IMR-90 (cell line): ENCODE data around the gene ABHD16A. TPM values are rescaled to one million over a fixed set of nuclear protein-coding genes. Genes with fewer than 3 reads are reported as not detected.

Experiments
- ATAC-seq: fragments of 200-7000 bp; cut with Tn5 transposase; 2 replicates; pipeline ENCODE4 v1.9.1; 2020; ENCODE audit warnings: low read depth, mild to moderate bottlenecking, moderate library complexity
- BruUV-seq: library from RNA; stranded (reverse); fragments of 400-500 nt; replicated peaks from 2 replicates; lab custom pipeline; 2021; lab: Mats Ljungman, UMichigan
- CTCF ChIA-PET: fragments of 300-600 bp; formaldehyde crosslinking; extraction: SDS; loops from one replicate; lab custom pipeline; 2021; ENCODE audit warnings: antibody characterized with exemption; lab: Yijun Ruan, JAX
- POLR2A ChIA-PET: fragments of 300-600 bp; sonication (Branson Sonifier 250); formaldehyde crosslinking; loops from one replicate; lab custom pipeline; 2022; ENCODE audit warnings: antibody characterized with exemption; ENCODE audit not compliant: unreplicated experiment; lab: Charles Lee
- DNase-seq: peaks from one replicate; pipeline ENCODE4 v3.0.0; 2013
- H2AFZ ChIP-seq: replicated peaks from 2 replicates; pipeline ENCODE3; 2013; ENCODE audit warnings: low read length, mild to moderate bottlenecking; ENCODE audit not compliant: poor library complexity
- H2AK5ac ChIP-seq: 2 replicates; pipeline ENCODE4 v1.6.1; 2013; ENCODE audit warnings: low read depth, low read length, inconsistent platforms
- H2AK9ac ChIP-seq: replicated peaks from 2 replicates; pipeline ENCODE3; 2013; ENCODE audit warnings: mild to moderate bottlenecking, low read depth, low read length, moderate library complexity; ENCODE audit not compliant: poor library complexity
- H2BK120ac ChIP-seq: 2 replicates; pipeline ENCODE4 v1.6.1; 2013; ENCODE audit warnings: low read depth, low read length, inconsistent platforms
- H2BK15ac ChIP-seq: 3 replicates; pipeline ENCODE4 v1.6.1; 2013; ENCODE audit warnings: low read depth, low read length, inconsistent platforms
- H2BK20ac ChIP-seq: 2 replicates; pipeline ENCODE4 v1.6.1; 2013; ENCODE audit warnings: low read depth, mild to moderate bottlenecking, inconsistent platforms, low read length, moderate library complexity
- H2BK5ac ChIP-seq: 2 replicates; pipeline ENCODE4 v1.6.1; 2013; ENCODE audit warnings: mild to moderate bottlenecking, low read depth, low read length, inconsistent platforms; ENCODE audit not compliant: poor library complexity, severe bottlenecking
- H3K14ac ChIP-seq: replicated peaks from 2 replicates; pipeline ENCODE4 v1.6.1; 2013; ENCODE audit warnings: low read depth, low read length, inconsistent platforms
- H3K18ac ChIP-seq: 2 replicates; pipeline ENCODE4 v1.6.1; 2013; ENCODE audit warnings: low read depth, low read length, control low read depth
- H3K23ac ChIP-seq: 2 replicates; pipeline ENCODE4 v1.6.1; 2013; ENCODE audit warnings: low read depth, low read length, inconsistent platforms
- H3K27ac ChIP-seq: 2 replicates; pipeline ENCODE4 v1.5.1; 2013; ENCODE audit warnings: mild to moderate bottlenecking, control low read depth, low read length; ENCODE audit not compliant: insufficient read depth
- H3K27me3 ChIP-seq: 2 replicates; pipeline ENCODE4 v1.6.1; 2013; ENCODE audit warnings: low read length; ENCODE audit not compliant: control insufficient read depth, insufficient read depth
- H3K36me3 ChIP-seq: 2 replicates; pipeline ENCODE4 v1.6.1; 2013; ENCODE audit warnings: low read length, mixed read lengths; ENCODE audit not compliant: control insufficient read depth, insufficient read depth
- H3K4ac ChIP-seq: 2 replicates; pipeline ENCODE4 v1.6.1; 2013; ENCODE audit warnings: low read depth, low read length, inconsistent platforms
- H3K4me1 ChIP-seq: 2 replicates; pipeline ENCODE4 v1.6.1; 2013; ENCODE audit warnings: low read length, mixed read lengths; ENCODE audit not compliant: control insufficient read depth, insufficient read depth
- H3K4me2 ChIP-seq: 2 replicates; pipeline ENCODE4 v1.6.1; 2013; ENCODE audit warnings: low read depth, mild to moderate bottlenecking, control low read depth, low read length, moderate library complexity
- H3K4me3 ChIP-seq: 2 replicates; pipeline ENCODE4 v1.5.1; 2013; ENCODE audit warnings: low read depth, mild to moderate bottlenecking, control low read depth, low read length, moderate library complexity; ENCODE audit not compliant: insufficient read depth
- H3K56ac ChIP-seq: 2 replicates; pipeline ENCODE4 v1.6.1; 2013; ENCODE audit warnings: low read length, inconsistent platforms; ENCODE audit not compliant: insufficient read depth; ENCODE audit errors: extremely low read depth
- H3K79me1 ChIP-seq, 2 experiments: 2 replicates each; pipeline ENCODE4 v1.6.1; 2013; ENCODE audit warnings: low read length in 2 of 2, inconsistent platforms in 1 of 2, low read depth in 1 of 2
- H3K9ac ChIP-seq: 2 replicates; pipeline ENCODE4 v1.6.1; 2013; ENCODE audit warnings: low read depth, low read length, control low read depth
- H3K9me1 ChIP-seq: 2 replicates; pipeline ENCODE4 v1.6.1; 2013; ENCODE audit warnings: low read length, inconsistent platforms; ENCODE audit not compliant: insufficient read depth
- H3K9me3 ChIP-seq: 2 replicates; pipeline ENCODE4 v1.6.1; 2013; ENCODE audit warnings: low read length; ENCODE audit not compliant: control insufficient read depth, insufficient read depth
- H4K20me1 ChIP-seq: 2 replicates; pipeline ENCODE4 v1.6.1; 2013; ENCODE audit warnings: low read length, inconsistent platforms; ENCODE audit not compliant: insufficient read depth
- H4K5ac ChIP-seq: 2 replicates; pipeline ENCODE4 v1.6.1; 2013; ENCODE audit warnings: mild to moderate bottlenecking, low read depth, low read length, control low read depth
- H4K8ac ChIP-seq, 2 experiments: 2 replicates each; pipeline ENCODE4 v1.6.1; 2013; ENCODE audit warnings: low read depth in 2 of 2, low read length in 2 of 2, control low read depth in 1 of 2, inconsistent platforms in 1 of 2
- H4K91ac ChIP-seq: 2 replicates; pipeline ENCODE4 v1.6.1; 2013; ENCODE audit warnings: low read depth, low read length, inconsistent platforms; ENCODE audit not compliant: insufficient read depth
- BHLHE40 ChIP-seq: fragments of 150-350 bp; IDR thresholded peaks from 2 replicates; pipeline ENCODE4 v1.6.1; 2016; ENCODE audit warnings: mild to moderate bottlenecking, low read depth, low read length
- CEBPB ChIP-seq: IDR thresholded peaks from 2 replicates; pipeline ENCODE4 v1.6.1; 2012; ENCODE audit warnings: low read depth, low read length, improper control_type of control experiment
- CHD1 ChIP-seq: IDR thresholded peaks from 2 replicates; pipeline ENCODE4 v1.6.1; 2012; ENCODE audit warnings: low read depth, low read length, improper control_type of control experiment
- CTCF ChIP-seq: conservative IDR thresholded peaks from 2 replicates; pipeline ENCODE4 v1.5.1; 2012; ENCODE audit warnings: mild to moderate bottlenecking, low read depth, low read length, improper control_type of control experiment
- ELK1 ChIP-seq: fragments of 150-350 bp; IDR thresholded peaks from 2 replicates; pipeline ENCODE4 v1.6.1; 2016; ENCODE audit warnings: low read depth, mild to moderate bottlenecking, low read length, moderate library complexity, borderline replicate concordance
- FOS ChIP-seq: fragments of 150-350 bp; IDR thresholded peaks from 2 replicates; pipeline ENCODE4 v1.6.1; 2016; ENCODE audit warnings: low read depth, low read length
- MAFK ChIP-seq: IDR thresholded peaks from 2 replicates; pipeline ENCODE4 v1.6.1; 2012; ENCODE audit warnings: low read depth, low read length, improper control_type of control experiment
- MAZ ChIP-seq: IDR thresholded peaks from 2 replicates; pipeline ENCODE4 v1.6.1; 2012; ENCODE audit warnings: low read depth, mild to moderate bottlenecking, low read length, improper control_type of control experiment, moderate library complexity, borderline replicate concordance
- MXI1 ChIP-seq: IDR thresholded peaks from 2 replicates; pipeline ENCODE4 v1.6.1; 2012; ENCODE audit warnings: low read depth, mild to moderate bottlenecking, low read length, moderate library complexity, borderline replicate concordance
- NFE2L2 ChIP-seq: fragments of 150-350 bp; IDR thresholded peaks from 2 replicates; pipeline ENCODE4 v1.6.1; 2016; ENCODE audit warnings: low read depth, mild to moderate bottlenecking, low read length
- POLR2A ChIP-seq: IDR thresholded peaks from 2 replicates; pipeline ENCODE4 v1.6.1; 2012; ENCODE audit warnings: mild to moderate bottlenecking, low read depth, low read length
- RAD21 ChIP-seq: IDR thresholded peaks from 2 replicates; pipeline ENCODE4 v1.6.1; 2012; ENCODE audit warnings: low read length, improper control_type of control experiment
- RCOR1 ChIP-seq: IDR thresholded peaks from 2 replicates; pipeline ENCODE4 v1.6.1; 2012; ENCODE audit warnings: mild to moderate bottlenecking, low read length, improper control_type of control experiment; ENCODE audit not compliant: insufficient replicate concordance
- RFX5 ChIP-seq: IDR thresholded peaks from 2 replicates; pipeline ENCODE4 v1.8.0; 2012; ENCODE audit warnings: low read depth, mild to moderate bottlenecking, low read length, moderate library complexity
- SMC3 ChIP-seq: fragments of 150-350 bp; IDR thresholded peaks from 2 replicates; pipeline ENCODE4 v1.6.1; 2016; ENCODE audit warnings: low read depth, mild to moderate bottlenecking, antibody characterized with exemption, low read length, moderate library complexity
- USF2 ChIP-seq: fragments of 150-350 bp; IDR thresholded peaks from 2 replicates; pipeline ENCODE4 v1.6.1; 2017; ENCODE audit warnings: mild to moderate bottlenecking, antibody characterized with exemption, low read length, low read depth
- WGBS, 2 experiments: methylation state at CpG; one replicate each; pipeline versions ENCODE4 v1.1.5 to v1.1.7; 2013; ENCODE audit warnings: missing lambda C conversion rate in 2 of 2; ENCODE audit not compliant: insufficient read length in 1 of 2; ENCODE audit errors: extremely low coverage in 2 of 2; 5-methylcytosine and 5-hydroxymethylcytosine counted together
- dilution Hi-C: fragments of 300-500 bp; cut with HindIII; formaldehyde crosslinking; loops from one replicate; pipeline ENCODE4 v1.14.3; 2018; ENCODE audit warnings: low sequenced_read_pairs; ENCODE audit not compliant: unreplicated experiment
- in situ Hi-C: fragments of 300-500 bp; cut with MboI; formaldehyde crosslinking; loops from 3 replicates; pipeline ENCODE4 v1.14.3; 2019; ENCODE audit warnings: low sequenced_read_pairs, inconsistent platforms, mixed read lengths
- intact Hi-C: fragments of 100-400 bp; cut with micrococcal nuclease; formaldehyde crosslinking; loops from 2 replicates; pipeline ENCODE4 v1.10.0; 2022
- polyA plus RNA-seq, 3 experiments: library from polyadenylated mRNA; depleted of rRNA; stranded (reverse); fragments of >200 nt; gene quantifications; 2 replicates each; pipeline ENCODE4 v1.2.3, GENCODE V29; 2012; ENCODE audit warnings: low replicate concordance in 1 of 3
- total RNA-seq: library from RNA; depleted of rRNA; stranded (reverse); fragments of >200 nt; gene quantifications from 2 replicates; pipeline ENCODE4 v1.2.3, GENCODE V29; 2012

ABHD16A gene
- total and polyA plus RNA-seq, 2 of the 4 experiments (the other 2 are of a cell fraction), result 31.5 to 35.1 TPM

GRCh38 chr6:31693535-31693934 is 9.6 kb downstream of the ABHD16A start:
- no peak overlapping the region for H3K9ac ChIP-seq
- no peak overlapping the region for H2AK5ac ChIP-seq
- no peak overlapping the region for H2AK9ac ChIP-seq
- H2BK5ac ChIP-seq, result no peak overlapping the region
- intact Hi-C loops (no loop called here), dilution Hi-C loops (no loop called here), in situ Hi-C loops (no loop called here)
- H3K9me1 ChIP-seq, result no peaks in the 10 kb centered on the region
- POLR2A ChIA-PET, result no interaction called here
- peaks cover 63% of the 10 kb centered on the region for H3K36me3 ChIP-seq
- H3K18ac ChIP-seq, result no peak overlapping the region
- no peak overlapping the region for H3K4me2 ChIP-seq
- H3K4ac ChIP-seq, result no peak overlapping the region
- peaks cover 4 to 19% of the 10 kb centered on the region in 2 experiments; a peak in 3 of 4 replicates for H3K79me1 ChIP-seq
- WGBS, 2 experiments, result 83% methylated on average over 1 of the region's 6 CpGs; no CpG with 5 or more reads in 1 of the 2 experiments
- no peaks in the 10 kb centered on the region for H3K9me3 ChIP-seq
- H4K5ac ChIP-seq, result no peak overlapping the region
- no peak overlapping the region for H2BK15ac ChIP-seq
- no peak overlapping the region for H3K23ac ChIP-seq
- DNase-seq, result no peak
- BruUV-seq, result no TSS peak
- H4K8ac ChIP-seq, result no peak overlapping the region
- no peak for TF ChIP-seq USF2
- TF ChIP-seq POLR2A, result no peak
- no peak for TF ChIP-seq MXI1
- TF ChIP-seq ELK1, result no peak
- TF ChIP-seq FOS, result no peak
- TF ChIP-seq RCOR1, result no peak
- TF ChIP-seq CTCF, result no peak
- TF ChIP-seq NFE2L2, result no peak
- no peak for TF ChIP-seq MAFK
- no peak for TF ChIP-seq CHD1
- TF ChIP-seq SMC3, result no peak
- no peak for TF ChIP-seq RAD21
- TF ChIP-seq BHLHE40, result no peak
- TF ChIP-seq RFX5, result no peak
- no peak for TF ChIP-seq MAZ
- no peak for TF ChIP-seq CEBPB
- no peak overlapping the region for H2BK120ac ChIP-seq
- CTCF ChIA-PET, result no interaction called here
- H2AFZ ChIP-seq, result no peak overlapping the region
- H4K91ac ChIP-seq, result no peak overlapping the region
- H3K4me3 ChIP-seq, result no peak overlapping the region
- no peak overlapping the region for H2BK20ac ChIP-seq
- H3K27me3 ChIP-seq, result no peaks in the 10 kb centered on the region
- H3K56ac ChIP-seq, result no peak overlapping the region
- no peak for ATAC-seq
- H4K20me1 ChIP-seq, result 0 out of 2 replicates have a peak, but pooled peaks cover 4% of the 10 kb centered on the region
- H3K27ac ChIP-seq, result no peak overlapping the region
- no peak overlapping the region for H3K14ac ChIP-seq
- H3K4me1 ChIP-seq, result no peaks in the 10 kb centered on the region
